ENCODE measurements around the gene PRSS33. TPM values are rescaled to one million over a fixed set of nuclear protein-coding genes. Genes with fewer than 3 reads are reported as not detected.
A peak's percentile ranks its signal among the peaks of the same experiment; 100 is the strongest.

PRSS33 gene
- total and polyA plus RNA-seq, 9 of the 15 experiments (the other 6 are each of a cell fraction or from before 2014, with no cell fraction given) = not detected

DNA sequence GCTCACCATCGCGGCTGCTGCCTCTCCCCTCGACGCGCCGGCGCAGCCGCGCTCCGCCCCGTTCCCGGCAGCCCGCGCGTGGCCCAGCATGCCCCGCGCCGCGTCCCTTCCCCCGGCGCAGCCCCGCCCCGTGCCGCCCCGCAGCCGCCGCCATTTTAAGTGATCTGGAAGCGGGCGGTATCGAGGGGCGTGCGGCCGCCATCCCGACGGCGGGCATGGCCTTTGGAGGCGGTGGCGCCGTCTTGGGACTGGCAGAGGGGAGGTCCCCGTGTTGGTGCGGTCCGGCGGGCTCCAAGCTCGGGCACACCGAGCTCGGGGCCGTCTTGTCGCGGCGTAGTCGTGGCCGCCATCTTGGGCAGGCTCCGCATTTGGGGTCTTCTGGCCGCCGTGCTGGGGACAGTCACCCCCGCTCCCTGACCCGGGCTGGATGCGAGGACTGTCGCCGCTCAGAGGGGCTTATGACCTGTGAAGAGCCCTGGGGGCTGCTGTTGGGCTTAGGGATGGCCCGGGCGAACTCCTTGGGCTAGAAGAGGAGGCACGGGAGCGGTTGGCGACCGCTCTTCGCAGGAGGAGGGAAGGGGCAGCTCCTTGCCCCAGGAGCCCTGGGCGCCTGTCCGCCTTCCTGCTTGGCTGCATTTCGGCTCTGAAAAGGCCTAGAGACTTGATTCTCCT is 10.0 kb downstream of the PRSS33 start, which contains the start of gene ELOB (continued):
- TF ChIP-seq, protein P1, sequence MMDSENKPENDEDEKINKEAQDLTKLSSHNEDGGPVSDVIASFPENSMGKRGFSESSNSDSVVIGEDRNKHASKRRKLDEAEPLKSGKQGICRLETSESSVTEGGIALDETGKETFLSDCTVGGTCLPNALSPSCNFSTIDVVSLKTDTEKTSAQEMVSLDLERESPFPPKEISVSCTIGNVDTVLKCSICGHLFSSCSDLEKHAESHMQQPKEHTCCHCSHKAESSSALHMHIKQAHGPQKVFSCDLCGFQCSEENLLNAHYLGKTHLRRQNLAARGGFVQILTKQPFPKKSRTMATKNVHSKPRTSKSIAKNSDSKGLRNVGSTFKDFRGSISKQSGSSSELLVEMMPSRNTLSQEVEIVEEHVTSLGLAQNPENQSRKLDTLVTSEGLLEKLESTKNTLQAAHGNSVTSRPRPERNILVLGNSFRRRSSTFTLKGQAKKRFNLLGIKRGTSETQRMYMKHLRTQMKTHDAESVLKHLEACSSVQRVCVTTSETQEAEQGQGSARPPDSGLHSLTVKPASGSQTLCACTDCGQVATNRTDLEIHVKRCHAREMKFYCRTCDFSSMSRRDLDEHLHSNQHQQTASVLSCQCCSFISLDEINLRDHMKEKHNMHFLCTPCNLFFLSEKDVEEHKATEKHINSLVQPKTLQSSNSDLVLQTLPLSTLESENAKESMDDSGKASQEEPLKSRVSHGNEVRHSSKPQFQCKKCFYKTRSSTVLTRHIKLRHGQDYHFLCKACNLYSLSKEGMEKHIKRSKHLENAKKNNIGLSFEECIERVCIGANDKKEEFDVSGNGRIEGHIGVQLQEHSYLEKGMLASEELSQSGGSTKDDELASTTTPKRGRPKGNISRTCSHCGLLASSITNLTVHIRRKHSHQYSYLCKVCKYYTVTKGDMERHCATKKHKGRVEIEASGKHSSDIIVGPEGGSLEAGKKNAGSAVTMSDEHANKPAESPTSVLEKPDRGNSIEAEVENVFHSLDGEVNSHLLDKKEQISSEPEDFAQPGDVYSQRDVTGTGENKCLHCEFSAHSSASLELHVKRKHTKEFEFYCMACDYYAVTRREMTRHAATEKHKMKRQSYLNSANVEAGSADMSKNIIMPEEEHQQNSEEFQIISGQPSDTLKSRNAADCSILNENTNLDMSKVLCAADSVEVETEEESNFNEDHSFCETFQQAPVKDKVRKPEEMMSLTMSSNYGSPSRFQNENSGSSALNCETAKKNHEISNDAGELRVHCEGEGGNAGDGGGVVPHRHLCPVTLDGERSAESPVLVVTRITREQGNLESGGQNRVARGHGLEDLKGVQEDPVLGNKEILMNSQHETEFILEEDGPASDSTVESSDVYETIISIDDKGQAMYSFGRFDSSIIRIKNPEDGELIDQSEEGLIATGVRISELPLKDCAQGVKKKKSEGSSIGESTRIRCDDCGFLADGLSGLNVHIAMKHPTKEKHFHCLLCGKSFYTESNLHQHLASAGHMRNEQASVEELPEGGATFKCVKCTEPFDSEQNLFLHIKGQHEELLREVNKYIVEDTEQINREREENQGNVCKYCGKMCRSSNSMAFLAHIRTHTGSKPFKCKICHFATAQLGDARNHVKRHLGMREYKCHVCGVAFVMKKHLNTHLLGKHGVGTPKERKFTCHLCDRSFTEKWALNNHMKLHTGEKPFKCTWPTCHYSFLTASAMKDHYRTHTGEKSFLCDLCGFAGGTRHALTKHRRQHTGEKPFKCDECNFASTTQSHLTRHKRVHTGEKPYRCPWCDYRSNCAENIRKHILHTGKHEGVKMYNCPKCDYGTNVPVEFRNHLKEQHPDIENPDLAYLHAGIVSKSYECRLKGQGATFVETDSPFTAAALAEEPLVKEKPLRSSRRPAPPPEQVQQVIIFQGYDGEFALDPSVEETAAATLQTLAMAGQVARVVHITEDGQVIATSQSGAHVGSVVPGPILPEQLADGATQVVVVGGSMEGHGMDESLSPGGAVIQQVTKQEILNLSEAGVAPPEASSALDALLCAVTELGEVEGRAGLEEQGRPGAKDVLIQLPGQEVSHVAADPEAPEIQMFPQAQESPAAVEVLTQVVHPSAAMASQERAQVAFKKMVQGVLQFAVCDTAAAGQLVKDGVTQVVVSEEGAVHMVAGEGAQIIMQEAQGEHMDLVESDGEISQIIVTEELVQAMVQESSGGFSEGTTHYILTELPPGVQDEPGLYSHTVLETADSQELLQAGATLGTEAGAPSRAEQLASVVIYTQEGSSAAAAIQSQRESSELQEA (IDR thresholded peaks at IDR 0.05; ENCODE audit: low read depth) = no peak
- TF ChIP-seq, protein P2, sequence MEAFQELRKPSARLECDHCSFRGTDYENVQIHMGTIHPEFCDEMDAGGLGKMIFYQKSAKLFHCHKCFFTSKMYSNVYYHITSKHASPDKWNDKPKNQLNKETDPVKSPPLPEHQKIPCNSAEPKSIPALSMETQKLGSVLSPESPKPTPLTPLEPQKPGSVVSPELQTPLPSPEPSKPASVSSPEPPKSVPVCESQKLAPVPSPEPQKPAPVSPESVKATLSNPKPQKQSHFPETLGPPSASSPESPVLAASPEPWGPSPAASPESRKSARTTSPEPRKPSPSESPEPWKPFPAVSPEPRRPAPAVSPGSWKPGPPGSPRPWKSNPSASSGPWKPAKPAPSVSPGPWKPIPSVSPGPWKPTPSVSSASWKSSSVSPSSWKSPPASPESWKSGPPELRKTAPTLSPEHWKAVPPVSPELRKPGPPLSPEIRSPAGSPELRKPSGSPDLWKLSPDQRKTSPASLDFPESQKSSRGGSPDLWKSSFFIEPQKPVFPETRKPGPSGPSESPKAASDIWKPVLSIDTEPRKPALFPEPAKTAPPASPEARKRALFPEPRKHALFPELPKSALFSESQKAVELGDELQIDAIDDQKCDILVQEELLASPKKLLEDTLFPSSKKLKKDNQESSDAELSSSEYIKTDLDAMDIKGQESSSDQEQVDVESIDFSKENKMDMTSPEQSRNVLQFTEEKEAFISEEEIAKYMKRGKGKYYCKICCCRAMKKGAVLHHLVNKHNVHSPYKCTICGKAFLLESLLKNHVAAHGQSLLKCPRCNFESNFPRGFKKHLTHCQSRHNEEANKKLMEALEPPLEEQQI (IDR thresholded peaks at IDR 0.05) = no peak
- TF ChIP-seq ZNF76 (CRISPR knock-in tag; IDR thresholded peaks at IDR 0.05; ENCODE audit: borderline replicate concordance) (peak; percentile 82; the same call in 1 of the 2 replicates), ZC3H8 (IDR thresholded peaks at IDR 0.05) (no peak), HNRNPUL1 (IDR thresholded peaks at IDR 0.05; ENCODE audit: low read length) (no peak), SAFB (IDR thresholded peaks at IDR 0.05; ENCODE audit: borderline replicate concordance, low read depth, low read length) (no peak)
- TF ChIP-seq, protein P3, sequence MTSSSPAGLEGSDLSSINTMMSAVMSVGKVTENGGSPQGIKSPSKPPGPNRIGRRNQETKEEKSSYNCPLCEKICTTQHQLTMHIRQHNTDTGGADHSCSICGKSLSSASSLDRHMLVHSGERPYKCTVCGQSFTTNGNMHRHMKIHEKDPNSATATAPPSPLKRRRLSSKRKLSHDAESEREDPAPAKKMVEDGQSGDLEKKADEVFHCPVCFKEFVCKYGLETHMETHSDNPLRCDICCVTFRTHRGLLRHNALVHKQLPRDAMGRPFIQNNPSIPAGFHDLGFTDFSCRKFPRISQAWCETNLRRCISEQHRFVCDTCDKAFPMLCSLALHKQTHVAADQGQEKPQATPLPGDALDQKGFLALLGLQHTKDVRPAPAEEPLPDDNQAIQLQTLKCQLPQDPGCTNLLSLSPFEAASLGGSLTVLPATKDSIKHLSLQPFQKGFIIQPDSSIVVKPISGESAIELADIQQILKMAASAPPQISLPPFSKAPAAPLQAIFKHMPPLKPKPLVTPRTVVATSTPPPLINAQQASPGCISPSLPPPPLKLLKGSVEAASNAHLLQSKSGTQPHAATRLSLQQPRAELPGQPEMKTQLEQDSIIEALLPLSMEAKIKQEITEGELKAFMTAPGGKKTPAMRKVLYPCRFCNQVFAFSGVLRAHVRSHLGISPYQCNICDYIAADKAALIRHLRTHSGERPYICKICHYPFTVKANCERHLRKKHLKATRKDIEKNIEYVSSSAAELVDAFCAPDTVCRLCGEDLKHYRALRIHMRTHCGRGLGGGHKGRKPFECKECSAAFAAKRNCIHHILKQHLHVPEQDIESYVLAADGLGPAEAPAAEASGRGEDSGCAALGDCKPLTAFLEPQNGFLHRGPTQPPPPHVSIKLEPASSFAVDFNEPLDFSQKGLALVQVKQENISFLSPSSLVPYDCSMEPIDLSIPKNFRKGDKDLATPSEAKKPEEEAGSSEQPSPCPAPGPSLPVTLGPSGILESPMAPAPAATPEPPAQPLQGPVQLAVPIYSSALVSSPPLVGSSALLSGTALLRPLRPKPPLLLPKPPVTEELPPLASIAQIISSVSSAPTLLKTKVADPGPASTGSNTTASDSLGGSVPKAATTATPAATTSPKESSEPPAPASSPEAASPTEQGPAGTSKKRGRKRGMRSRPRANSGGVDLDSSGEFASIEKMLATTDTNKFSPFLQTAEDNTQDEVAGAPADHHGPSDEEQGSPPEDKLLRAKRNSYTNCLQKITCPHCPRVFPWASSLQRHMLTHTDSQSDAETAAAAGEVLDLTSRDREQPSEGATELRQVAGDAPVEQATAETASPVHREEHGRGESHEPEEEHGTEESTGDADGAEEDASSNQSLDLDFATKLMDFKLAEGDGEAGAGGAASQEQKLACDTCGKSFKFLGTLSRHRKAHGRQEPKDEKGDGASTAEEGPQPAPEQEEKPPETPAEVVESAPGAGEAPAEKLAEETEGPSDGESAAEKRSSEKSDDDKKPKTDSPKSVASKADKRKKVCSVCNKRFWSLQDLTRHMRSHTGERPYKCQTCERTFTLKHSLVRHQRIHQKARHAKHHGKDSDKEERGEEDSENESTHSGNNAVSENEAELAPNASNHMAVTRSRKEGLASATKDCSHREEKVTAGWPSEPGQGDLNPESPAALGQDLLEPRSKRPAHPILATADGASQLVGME (CRISPR knock-in tag; IDR thresholded peaks at IDR 0.05) = peak; percentile 52; the same call in 1 of the 2 replicates
- TF ChIP-seq, protein P4, sequence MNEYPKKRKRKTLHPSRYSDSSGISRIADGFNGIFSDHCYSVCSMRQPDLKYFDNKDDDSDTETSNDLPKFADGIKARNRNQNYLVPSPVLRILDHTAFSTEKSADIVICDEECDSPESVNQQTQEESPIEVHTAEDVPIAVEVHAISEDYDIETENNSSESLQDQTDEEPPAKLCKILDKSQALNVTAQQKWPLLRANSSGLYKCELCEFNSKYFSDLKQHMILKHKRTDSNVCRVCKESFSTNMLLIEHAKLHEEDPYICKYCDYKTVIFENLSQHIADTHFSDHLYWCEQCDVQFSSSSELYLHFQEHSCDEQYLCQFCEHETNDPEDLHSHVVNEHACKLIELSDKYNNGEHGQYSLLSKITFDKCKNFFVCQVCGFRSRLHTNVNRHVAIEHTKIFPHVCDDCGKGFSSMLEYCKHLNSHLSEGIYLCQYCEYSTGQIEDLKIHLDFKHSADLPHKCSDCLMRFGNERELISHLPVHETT (CRISPR knock-in tag; conservative IDR thresholded peaks at IDR 0.05 in 1 of 2, IDR thresholded peaks at IDR 0.05 in 1 of 2) = peak in 1 of 2 experiments; percentile 93; a peak in 2 of 4 replicates

Data from K562 (cell line).